H1 (cell line): ENCODE measurements around the gene ESR1. TPM values are rescaled to one million over a fixed set of nuclear protein-coding genes. Genes with fewer than 3 reads are reported as not detected.

Experiments
- CTCF ChIA-PET: fragments of 300-600 bp; sonication (Branson Sonifier 250); formaldehyde crosslinking; loops from one replicate; lab custom pipeline; 2021; ENCODE audit not compliant: partially characterized antibody; lab: Charles Lee
- POLR2A ChIA-PET: fragments of 300-600 bp; sonication (Branson Sonifier 250); formaldehyde crosslinking; loops from one replicate; lab custom pipeline; 2021; ENCODE audit warnings: inconsistent platforms; ENCODE audit not compliant: partially characterized antibody; lab: Charles Lee
- DNase-seq, 2 experiments: peaks; one replicate each; pipeline versions ENCODE4 v3.0.0 to v3.0.0-alpha.2; 2010 to 2022; ENCODE audit warnings: low spot score in 2 of 2, low read depth in 1 of 2, mixed read lengths in 1 of 2
- FAIRE-seq: peaks from 2 replicates; lab custom pipeline; 2011; peaks lifted over from hg19 to GRCh38; lab: Jason Lieb, UNC
- H2AFZ ChIP-seq: 2 replicates; pipeline ENCODE4 v1.8.1; 2012; ENCODE audit warnings: low read length, inconsistent platforms
- H2AK5ac ChIP-seq: 2 replicates; pipeline ENCODE4 v1.6.1; 2013; ENCODE audit warnings: low read depth, low read length
- H2BK120ac ChIP-seq: replicated peaks from 2 replicates; pipeline ENCODE3; 2013; ENCODE audit warnings: low read depth, low read length, inconsistent platforms
- H2BK12ac ChIP-seq: 2 replicates; pipeline ENCODE4 v1.6.1; 2013; ENCODE audit warnings: low read depth, low read length
- H2BK15ac ChIP-seq: 2 replicates; pipeline ENCODE4 v1.6.1; 2013; ENCODE audit warnings: low read length
- H2BK20ac ChIP-seq: 2 replicates; pipeline ENCODE4 v1.6.1; 2013; ENCODE audit warnings: low read length
- H2BK5ac ChIP-seq: 2 replicates; pipeline ENCODE4 v1.6.1; 2013; ENCODE audit warnings: low read depth, low read length
- H3K14ac ChIP-seq: 2 replicates; pipeline ENCODE4 v1.6.1; 2013; ENCODE audit warnings: inconsistent platforms; ENCODE audit not compliant: insufficient read length
- H3K18ac ChIP-seq: 2 replicates; pipeline ENCODE4 v1.6.1; 2013; ENCODE audit warnings: low read length; ENCODE audit errors: extremely low read depth
- H3K23ac ChIP-seq: 2 replicates; pipeline ENCODE4 v1.6.1; 2013; ENCODE audit warnings: inconsistent platforms; ENCODE audit not compliant: insufficient read length
- H3K23me2 ChIP-seq: 2 replicates; pipeline ENCODE4 v1.6.1; 2013; ENCODE audit warnings: low read depth, low read length
- H3K27ac ChIP-seq: 2 replicates; pipeline ENCODE4 v1.6.1; 2011; ENCODE audit warnings: low read depth, low read length, inconsistent platforms
- H3K27me3 ChIP-seq, 4 experiments: replicated peaks in 1 of 4; 1 replicate in 1 of 4; 2 replicates in 3 of 4; pipeline versions ENCODE4 v1.6.1 to v1.8.1; 2011 to 2013; ENCODE audit warnings: low read length in 3 of 4, mild to moderate bottlenecking in 3 of 4, inconsistent platforms in 2 of 4, mixed read lengths in 2 of 4, moderate library complexity in 1 of 4; ENCODE audit not compliant: control insufficient read depth in 3 of 4, insufficient read depth in 3 of 4; ENCODE audit errors: extremely low read depth in 1 of 4
- H3K36me3 ChIP-seq, 4 experiments: 2 replicates each; pipeline versions ENCODE4 v1.6.1 to v1.8.1; 2011 to 2013; ENCODE audit warnings: mild to moderate bottlenecking in 4 of 4, low read length in 3 of 4, moderate library complexity in 2 of 4, control low read depth in 1 of 4, inconsistent platforms in 1 of 4; ENCODE audit not compliant: insufficient read depth in 4 of 4, control insufficient read depth in 2 of 4
- H3K4ac ChIP-seq: replicated peaks from 2 replicates; pipeline ENCODE3; 2013; ENCODE audit warnings: low read length, low read depth, mixed read lengths, inconsistent platforms; ENCODE audit not compliant: insufficient read length
- H3K4me1 ChIP-seq, 4 experiments: replicated peaks in 1 of 4; 1 replicate in 1 of 4; 2 replicates in 3 of 4; pipeline versions ENCODE4 v1.6.1 to v1.8.1; 2011 to 2013; ENCODE audit warnings: low read length in 3 of 4, inconsistent platforms in 2 of 4, mixed read lengths in 1 of 4; ENCODE audit not compliant: insufficient read depth in 4 of 4, control insufficient read depth in 3 of 4
- H3K4me2 ChIP-seq, 2 experiments: 2 replicates each; pipeline versions ENCODE4 v1.6.1 to v1.8.1; 2011 to 2013; ENCODE audit warnings: low read depth in 2 of 2, low read length in 2 of 2, control low read depth in 1 of 2, inconsistent platforms in 1 of 2, mild to moderate bottlenecking in 1 of 2; ENCODE audit not compliant: insufficient read depth in 1 of 2
- H3K4me3 ChIP-seq, 4 experiments: fragments of 200-600, 300-600 bp in 1 of 4; sonication (generic), shearing (Covaris generic), sonication (Bioruptor Twin) in 1 of 4; 2 replicates each; pipeline versions ENCODE4 v1.5.1 to v1.8.1; 2011 to 2016; ENCODE audit warnings: low read length in 4 of 4, low read depth in 3 of 4, control low read depth in 2 of 4, inconsistent platforms in 2 of 4, mild to moderate bottlenecking in 2 of 4, mixed read lengths in 1 of 4, moderate library complexity in 1 of 4; ENCODE audit not compliant: insufficient read depth in 2 of 4; ENCODE audit errors: extremely low read depth in 1 of 4
- H3K56ac ChIP-seq: replicated peaks from 2 replicates; pipeline ENCODE3; 2013; ENCODE audit warnings: low read depth, mild to moderate bottlenecking, mixed read lengths, low read length, inconsistent platforms; ENCODE audit not compliant: insufficient read length
- H3K79me1 ChIP-seq: 2 replicates; pipeline ENCODE4 v1.6.1; 2013; ENCODE audit warnings: low read depth, low read length, control low read depth
- H3K79me2 ChIP-seq, 2 experiments: 2 replicates each; pipeline versions ENCODE4 v1.6.1 to v1.8.1; 2012 to 2013; ENCODE audit warnings: low read length in 2 of 2, mild to moderate bottlenecking in 2 of 2, inconsistent platforms in 1 of 2; ENCODE audit not compliant: insufficient read depth in 2 of 2, control insufficient read depth in 1 of 2
- H3K9ac ChIP-seq, 4 experiments: replicated peaks in 1 of 4; 1 replicate in 1 of 4; 2 replicates in 3 of 4; pipeline versions ENCODE4 v1.6.1 to v1.8.1; 2011 to 2013; ENCODE audit warnings: low read depth in 3 of 4, low read length in 3 of 4, control low read depth in 2 of 4, mild to moderate bottlenecking in 2 of 4, moderate library complexity in 2 of 4, inconsistent platforms in 1 of 4; ENCODE audit errors: extremely low read depth in 1 of 4
- H3K9me3 ChIP-seq, 2 experiments: 2 replicates each; pipeline versions ENCODE4 v1.6.1 to v1.8.1; 2012 to 2013; ENCODE audit warnings: mild to moderate bottlenecking in 2 of 2, moderate library complexity in 2 of 2, control low read depth in 1 of 2, inconsistent platforms in 1 of 2, low read depth in 1 of 2, low read length in 1 of 2, mixed read lengths in 1 of 2; ENCODE audit not compliant: insufficient read depth in 2 of 2
- H4K20me1 ChIP-seq, 2 experiments: replicated peaks in 1 of 2; 2 replicates each; pipeline versions ENCODE3 to v1.8.1; 2011 to 2013; ENCODE audit warnings: inconsistent platforms in 2 of 2, low read length in 2 of 2, mild to moderate bottlenecking in 1 of 2; ENCODE audit not compliant: insufficient read depth in 2 of 2, control insufficient read depth in 1 of 2
- H4K5ac ChIP-seq: 2 replicates; pipeline ENCODE4 v1.6.1; 2013; ENCODE audit warnings: low read length, low read depth, mixed read lengths, inconsistent platforms; ENCODE audit not compliant: insufficient read length
- H4K8ac ChIP-seq: 2 replicates; pipeline ENCODE4 v1.8.0; 2013; ENCODE audit warnings: mild to moderate bottlenecking, moderate library complexity, low read length, inconsistent platforms; ENCODE audit not compliant: insufficient read depth; ENCODE audit errors: extremely low read depth
- H4K91ac ChIP-seq: replicated peaks from 2 replicates; pipeline ENCODE3; 2013; ENCODE audit warnings: low read length, mixed read lengths, inconsistent platforms; ENCODE audit not compliant: insufficient read length
- EP300 ChIP-seq, 2 experiments: IDR thresholded peaks; 1 replicate in 1 of 2; 2 replicates in 1 of 2; pipeline ENCODE4 v1.6.1; 2011 to 2012; ENCODE audit warnings: low read depth in 2 of 2, low read length in 2 of 2, mild to moderate bottlenecking in 2 of 2, borderline replicate concordance in 1 of 2, inconsistent platforms in 1 of 2, moderate library complexity in 1 of 2
- JUND ChIP-seq: IDR thresholded peaks from 2 replicates; pipeline ENCODE4 v1.6.1; 2011; ENCODE audit warnings: mild to moderate bottlenecking, improper control_type of control experiment, low read length
- KDM1A ChIP-seq: fragments of 200-600, 300-600 bp; sonication (generic); IDR thresholded peaks from 2 replicates; pipeline ENCODE4 v1.7.1; 2016; ENCODE audit warnings: mild to moderate bottlenecking, low read length, borderline replicate concordance
- POLR2A ChIP-seq, 2 experiments: IDR thresholded peaks; 1 replicate in 1 of 2; 2 replicates in 1 of 2; pipeline ENCODE4 v1.6.1; 2011; ENCODE audit warnings: low read depth in 2 of 2, low read length in 2 of 2, mild to moderate bottlenecking in 2 of 2; ENCODE audit errors: control extremely low read depth in 1 of 2
- RXRA ChIP-seq: IDR thresholded peaks from 2 replicates; pipeline ENCODE4 v1.6.1; 2011; ENCODE audit warnings: low read depth, mild to moderate bottlenecking, low read length, moderate library complexity; ENCODE audit not compliant: insufficient read depth
- WGBS, 2 experiments: shearing (Covaris generic) in 1 of 2; methylation state at CpG; one replicate each; pipeline versions ENCODE4 v1.1.6 to v1.1.7; 2013 to 2015; ENCODE audit warnings: low lambda C conversion rate in 2 of 2, mixed read lengths in 2 of 2, inconsistent platforms in 1 of 2, low coverage in 1 of 2, missing lambda C conversion rate in 1 of 2; ENCODE audit not compliant: insufficient replicate concordance in 2 of 2, insufficient coverage in 1 of 2, insufficient read length in 1 of 2; ENCODE audit errors: extremely low coverage in 1 of 2, missing lambda C conversion rate in 1 of 2; 5-methylcytosine and 5-hydroxymethylcytosine counted together
- polyA plus RNA-seq, 7 experiments: library from polyadenylated mRNA; depleted of rRNA in 3 of 7; stranded (reverse) in 5 of 7; unstranded in 2 of 7; fragments of >200 nt in 5 of 7; fragments of 200-250 nt in 2 of 7; gene quantifications; 1 replicate in 5 of 7; 2 replicates in 1 of 7; 4 replicates in 1 of 7; pipeline versions ENCODE4 v1.2.1 to v1.2.3, GENCODE V29; 2011 to 2013; ENCODE audit warnings: missing spikeins in 2 of 7, mixed read lengths in 2 of 7
- total RNA-seq: library from RNA; stranded (reverse); fragmentation: NEBNext Ultra II Directional; extraction: Animal tissue kit (Norgen Biotek cat#: 25700); gene quantifications from 2 replicates; pipeline ENCODE4 v1.2.1, GENCODE V29; 2021
- TF ChIP-seq, protein P1 (sequence below): IDR thresholded peaks from 2 replicates; pipeline ENCODE4 v1.6.1; 2012; ENCODE audit warnings: low read length, inconsistent platforms

ESR1 gene
- total and polyA plus RNA-seq, 2 of the 8 experiments (the other 6 are each of a cell fraction or from before 2014, with no cell fraction given), result 0.03 to 0.17 TPM

DNA sequence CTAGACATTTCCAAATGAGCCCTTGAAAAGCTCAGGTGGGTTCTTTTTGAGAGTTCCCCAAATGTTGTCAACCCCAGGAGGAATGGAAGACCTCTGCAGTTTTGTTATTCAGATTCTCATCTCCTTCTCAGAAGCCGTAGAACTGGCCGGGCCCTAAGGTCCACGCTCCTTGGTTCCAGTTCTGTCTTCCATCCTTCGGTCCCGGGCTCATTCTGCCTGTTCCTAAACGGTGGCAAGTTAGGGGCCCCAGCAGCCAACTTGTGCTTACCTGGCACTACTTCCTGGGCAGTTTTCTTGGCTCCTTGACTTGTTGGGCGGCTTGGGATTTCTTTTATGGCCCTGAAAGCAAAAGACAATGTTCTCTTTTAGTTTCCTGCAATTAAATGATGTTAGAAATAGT lies 6.4 kb downstream of the ESR1 start:
- FAIRE-seq (no peak), DNase-seq (no peak)
- Histone ChIP-seq H3K27me3 (peaks cover 5 to 14% (median 9%) of the 10 kb centered on the region in 4 experiments), H2AFZ (no peak overlapping the region), H3K4ac (no peak overlapping the region), H4K91ac (no peak overlapping the region), H2BK5ac (no peak overlapping the region), H3K79me2 (no peaks in the 10 kb centered on the region), H4K8ac (no peak overlapping the region), H3K4me2 (no peak overlapping the region), H3K4me1 (peaks cover 0 to 2% (median 0%) of the 10 kb centered on the region in 4 experiments; a peak in 1 of 7 replicates), H3K9ac (no peak overlapping the region), H2BK120ac (no peak overlapping the region), H3K4me3 (no peak overlapping the region), H3K56ac (no peak overlapping the region), H4K5ac (no peak overlapping the region), H3K79me1 (no peaks in the 10 kb centered on the region), H4K20me1 (peaks cover 0 to 1% of the 10 kb centered on the region in 2 experiments), H3K23ac (no peak overlapping the region), H3K23me2 (peaks cover 2% of the 10 kb centered on the region; the same call in 1 of the 2 replicates), H3K27ac (no peak overlapping the region), H2BK20ac (no peak overlapping the region), H3K14ac (no peak overlapping the region), H2BK15ac (no peak overlapping the region), H3K36me3 (no peaks in the 10 kb centered on the region), H3K18ac (no peak overlapping the region), H2AK5ac (no peak overlapping the region), H3K9me3 (no peaks in the 10 kb centered on the region), H2BK12ac (no peak overlapping the region)
- 91% methylated on average over 7 of the region's 7 CpGs; no CpG with 5 or more reads in 1 of the 2 experiments for WGBS, 2 experiments
- ChIA-PET CTCF (no interaction called here), POLR2A (no interaction called here)
- TF ChIP-seq KDM1A (no peak), JUND (no peak), EP300 (IDR thresholded peaks at IDR 0.05; ENCODE audit: borderline replicate concordance in 1 of 2, low read depth in 2 of 2, low read length in 2 of 2) (no peak), POLR2A (IDR thresholded peaks at IDR 0.05; ENCODE audit: control extremely low read depth in 1 of 2, low read depth in 2 of 2, low read length in 2 of 2) (no peak), RXRA (no peak)
- TF ChIP-seq, protein P1, sequence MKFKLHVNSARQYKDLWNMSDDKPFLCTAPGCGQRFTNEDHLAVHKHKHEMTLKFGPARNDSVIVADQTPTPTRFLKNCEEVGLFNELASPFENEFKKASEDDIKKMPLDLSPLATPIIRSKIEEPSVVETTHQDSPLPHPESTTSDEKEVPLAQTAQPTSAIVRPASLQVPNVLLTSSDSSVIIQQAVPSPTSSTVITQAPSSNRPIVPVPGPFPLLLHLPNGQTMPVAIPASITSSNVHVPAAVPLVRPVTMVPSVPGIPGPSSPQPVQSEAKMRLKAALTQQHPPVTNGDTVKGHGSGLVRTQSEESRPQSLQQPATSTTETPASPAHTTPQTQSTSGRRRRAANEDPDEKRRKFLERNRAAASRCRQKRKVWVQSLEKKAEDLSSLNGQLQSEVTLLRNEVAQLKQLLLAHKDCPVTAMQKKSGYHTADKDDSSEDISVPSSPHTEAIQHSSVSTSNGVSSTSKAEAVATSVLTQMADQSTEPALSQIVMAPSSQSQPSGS, result no peak
